Liver (tissue), 9 donors: ENCODE measurements around the gene KSR1. TPM values are rescaled to one million over a fixed set of nuclear protein-coding genes. Genes with fewer than 3 reads are reported as not detected.

Experiments
- DNase-seq: peaks from one replicate; pipeline ENCODE4 v3.0.0-alpha.2; 2017; ENCODE audit warnings: low spot score
- H3K27ac ChIP-seq, 2 donors: one replicate each; pipeline ENCODE4 v1.7.0; 2013; ENCODE audit warnings: inconsistent platforms in 2 of 2, low read length in 2 of 2, control low read depth in 1 of 2, low read depth in 1 of 2, mild to moderate bottlenecking in 1 of 2
- H3K27me3 ChIP-seq, 4 donors: one replicate each; pipeline versions ENCODE4 v1.6.1 to v1.7.0; 2013; ENCODE audit warnings: low read length in 3 of 4, inconsistent platforms in 1 of 4, mild to moderate bottlenecking in 1 of 4, moderate library complexity in 1 of 4; ENCODE audit not compliant: control insufficient read depth in 4 of 4, insufficient read depth in 4 of 4
- H3K36me3 ChIP-seq, 4 donors: one replicate each; pipeline versions ENCODE4 v1.6.1 to v1.7.0; 2013; ENCODE audit warnings: low read length in 3 of 4, mild to moderate bottlenecking in 3 of 4, low read depth in 1 of 4, moderate library complexity in 1 of 4; ENCODE audit not compliant: control insufficient read depth in 4 of 4, insufficient read depth in 3 of 4
- H3K4me1 ChIP-seq, 4 donors: one replicate each; pipeline versions ENCODE4 v1.6.1 to v1.7.0; 2013; ENCODE audit warnings: low read length in 3 of 4, mild to moderate bottlenecking in 3 of 4, moderate library complexity in 1 of 4; ENCODE audit not compliant: control insufficient read depth in 4 of 4, insufficient read depth in 4 of 4
- H3K4me3 ChIP-seq, 3 donors: one replicate each; pipeline versions ENCODE4 v1.6.1 to v1.7.0; 2013; ENCODE audit warnings: low read length in 3 of 3, control low read depth in 1 of 3, low read depth in 1 of 3, mild to moderate bottlenecking in 1 of 3
- H3K9ac ChIP-seq, 2 donors: one replicate each; pipeline ENCODE4 v1.7.0; 2013; ENCODE audit warnings: low read length in 2 of 2, mild to moderate bottlenecking in 2 of 2, moderate library complexity in 2 of 2, control low read depth in 1 of 2, low read depth in 1 of 2
- H3K9me3 ChIP-seq, 4 donors: one replicate each; pipeline versions ENCODE4 v1.6.1 to v1.7.0; 2013; ENCODE audit warnings: low read length in 3 of 4; ENCODE audit not compliant: control insufficient read depth in 4 of 4
- EGR1 ChIP-seq, 2 donors: IDR thresholded peaks; 2 replicates each; pipeline ENCODE4 v1.6.1; 2016 to 2018; ENCODE audit warnings: antibody characterized with exemption in 2 of 2, low read depth in 2 of 2
- FOXA1 ChIP-seq: IDR thresholded peaks from 2 replicates; pipeline ENCODE4 v1.6.1; 2016; ENCODE audit warnings: antibody characterized with exemption
- FOXA2 ChIP-seq: IDR thresholded peaks from 2 replicates; pipeline ENCODE4 v1.6.1; 2016; ENCODE audit warnings: antibody characterized with exemption
- GABPA ChIP-seq, 2 donors: IDR thresholded peaks in 1 of 2; conservative IDR thresholded peaks in 1 of 2; 2 replicates each; pipeline ENCODE4 v1.6.1; 2016; ENCODE audit warnings: antibody characterized with exemption in 2 of 2, mild to moderate bottlenecking in 1 of 2, moderate library complexity in 1 of 2
- HNF4A ChIP-seq, 2 donors: conservative IDR thresholded peaks; 2 replicates each; pipeline ENCODE4 v1.6.1; 2016; ENCODE audit warnings: antibody characterized with exemption in 2 of 2, mild to moderate bottlenecking in 2 of 2
- HNF4G ChIP-seq: IDR thresholded peaks from 2 replicates; pipeline ENCODE4 v1.6.1; 2016; ENCODE audit warnings: antibody characterized with exemption
- JUND ChIP-seq, 2 donors: IDR thresholded peaks; 2 replicates each; pipeline ENCODE4 v1.6.1; 2016; ENCODE audit warnings: antibody characterized with exemption in 2 of 2
- MAX ChIP-seq: IDR thresholded peaks from 2 replicates; pipeline ENCODE4 v1.6.1; 2016; ENCODE audit warnings: antibody characterized with exemption
- NR2F2 ChIP-seq: IDR thresholded peaks from 2 replicates; pipeline ENCODE4 v1.6.1; 2016; ENCODE audit warnings: antibody characterized with exemption
- RAD21 ChIP-seq, 2 donors: IDR thresholded peaks; 2 replicates each; pipeline ENCODE4 v1.6.1; 2016; ENCODE audit warnings: antibody characterized with exemption in 2 of 2, mild to moderate bottlenecking in 2 of 2
- RXRA ChIP-seq, 2 donors: IDR thresholded peaks; 2 replicates each; pipeline ENCODE4 v1.6.1; 2017 to 2018; ENCODE audit warnings: antibody characterized with exemption in 2 of 2, mild to moderate bottlenecking in 1 of 2
- SP1 ChIP-seq: IDR thresholded peaks from 2 replicates; pipeline ENCODE4 v1.6.1; 2018; ENCODE audit warnings: antibody characterized with exemption, mild to moderate bottlenecking
- TAF1 ChIP-seq: conservative IDR thresholded peaks from 2 replicates; pipeline ENCODE4 v1.6.1; 2016; ENCODE audit warnings: antibody characterized with exemption, mild to moderate bottlenecking
- YY1 ChIP-seq: IDR thresholded peaks from 2 replicates; pipeline ENCODE4 v1.6.1; 2016; ENCODE audit warnings: antibody characterized with exemption, mild to moderate bottlenecking
- ZBTB33 ChIP-seq: IDR thresholded peaks from 2 replicates; pipeline ENCODE4 v1.6.1; 2016; ENCODE audit warnings: antibody characterized with exemption
- WGBS: extraction: QIAGEN DNeasy Blood & Tissue Kit; methylation state at CpG from one replicate; pipeline ENCODE4 v1.1.7; 2013; 5-methylcytosine and 5-hydroxymethylcytosine counted together
- polyA plus RNA-seq, 2 donors: library from polyadenylated mRNA; stranded (reverse) in 1 of 2; unstranded in 1 of 2; fragments of 200-250 nt in 1 of 2; fragments of >200 nt in 1 of 2; fragmentation: Nextera tagmentation in 1 of 2; extraction: Ambion mirVana in 1 of 2; gene quantifications; one replicate each; pipeline versions ENCODE4 v1.2.1 to v1.2.3, GENCODE V29; 2013 to 2015
- total RNA-seq, 2 donors: library from RNA; depleted of rRNA; stranded (reverse); fragments of >200 nt; gene quantifications; one replicate each; pipeline ENCODE4 v1.2.3, GENCODE V29; 2014
- TF ChIP-seq, protein P1 (sequence below): IDR thresholded peaks from 2 replicates; pipeline ENCODE4 v1.6.1; 2016; ENCODE audit warnings: antibody characterized with exemption
- TF ChIP-seq, protein P2 (sequence below): IDR thresholded peaks from 2 replicates; pipeline ENCODE4 v1.6.1; 2016; ENCODE audit warnings: antibody characterized with exemption, mild to moderate bottlenecking
- TF ChIP-seq, protein P3 (sequence below): fragments of 150-350 bp; IDR thresholded peaks from 2 replicates; pipeline ENCODE4 v1.5.1; 2017; ENCODE audit warnings: improper control_type of control experiment, low read depth, low read length; ENCODE audit not compliant: missing input control
- donor health status: healthy.
- donor health status: healthy.
- donor health status: healthy.
- donor health status: healthy.
- donor health status: healthy.

KSR1 gene
- total and polyA plus RNA-seq, 4 donors, result 1.2 to 9.0 (median 4.1) TPM

DNA sequence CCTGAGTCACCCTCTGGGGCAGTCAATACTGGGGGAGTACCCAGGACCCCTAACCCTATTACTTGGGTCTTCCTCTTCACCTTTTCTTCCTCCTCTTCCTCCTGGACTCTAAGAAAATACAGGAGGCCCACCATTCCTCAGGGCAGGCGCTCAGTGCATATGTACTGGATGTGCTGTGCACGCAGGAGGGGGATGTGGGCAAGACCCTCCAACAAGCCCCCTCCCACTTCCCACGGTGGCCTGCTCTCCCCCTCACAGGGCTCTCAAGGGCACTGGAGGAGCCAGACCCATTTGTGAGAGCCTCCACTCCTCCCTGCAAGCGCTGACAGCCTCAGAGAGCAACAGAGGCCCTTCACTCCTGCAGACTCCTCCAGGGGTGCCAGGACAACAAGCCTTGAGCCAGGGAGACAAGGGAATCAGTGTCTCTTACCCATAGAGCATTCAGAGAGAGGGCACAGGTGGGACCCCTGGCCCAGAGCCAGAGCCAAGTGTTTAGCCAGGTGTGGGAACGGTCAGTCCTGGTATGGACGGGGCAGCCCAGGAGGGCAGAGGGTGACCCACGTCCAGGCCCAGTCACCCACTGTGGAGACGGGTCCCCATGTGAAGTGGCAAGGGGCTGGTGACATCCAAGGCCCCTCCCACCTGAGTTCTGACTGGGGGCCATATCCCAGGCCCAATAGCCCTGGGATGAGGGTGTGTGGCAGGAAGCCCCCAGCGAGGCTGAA, 27.3 kb upstream of the KSR1 start (continued):
- TF ChIP-seq, protein P1, sequence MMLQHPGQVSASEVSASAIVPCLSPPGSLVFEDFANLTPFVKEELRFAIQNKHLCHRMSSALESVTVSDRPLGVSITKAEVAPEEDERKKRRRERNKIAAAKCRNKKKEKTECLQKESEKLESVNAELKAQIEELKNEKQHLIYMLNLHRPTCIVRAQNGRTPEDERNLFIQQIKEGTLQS, result no peak
- TF ChIP-seq YY1, result no peak
- TF ChIP-seq RXRA (IDR thresholded peaks at IDR 0.05), result no peak
- TF ChIP-seq FOXA2, result no peak

DNA sequence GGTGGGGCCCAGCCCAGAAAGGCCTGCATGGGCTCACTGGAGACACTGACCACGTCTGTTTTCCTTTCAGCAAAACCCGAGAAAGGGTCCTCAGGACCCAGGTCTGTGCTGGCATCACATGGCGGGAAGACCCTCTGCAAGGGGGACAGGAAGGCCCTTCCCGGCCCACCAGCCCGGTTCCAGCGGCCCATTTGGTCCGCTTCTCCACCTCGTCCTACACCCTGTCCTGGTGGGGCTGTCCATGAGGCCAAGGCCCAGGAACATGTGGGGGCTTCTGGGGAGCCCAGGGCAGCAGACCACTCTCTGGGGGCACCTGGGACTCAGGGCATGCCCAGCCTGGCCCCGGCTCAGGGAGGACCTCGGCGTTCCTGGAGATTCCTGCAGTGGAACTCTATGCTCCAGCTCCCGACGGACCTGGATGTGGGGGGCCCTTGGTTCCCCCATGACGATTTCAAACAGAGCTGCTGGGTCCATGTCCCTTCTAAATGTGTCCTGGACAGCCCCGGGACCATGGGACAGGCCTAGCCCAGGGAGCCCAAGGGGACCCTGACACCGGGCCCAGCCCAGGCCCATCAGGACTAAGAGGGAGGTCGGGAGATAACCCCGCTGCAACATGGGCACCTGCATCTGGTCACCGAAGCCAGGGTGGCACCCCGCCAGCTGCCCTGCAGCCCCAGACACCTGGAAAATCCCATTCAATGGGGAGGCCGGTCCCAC, 26.4 kb upstream of the KSR1 start:
- Histone ChIP-seq H3K27me3 (no peaks in the 10 kb centered on the region), H3K9ac (no peak overlapping the region), H3K4me1 (no peaks in the 10 kb centered on the region), H3K4me3 (no peak overlapping the region), H3K27ac (no peak overlapping the region), H3K36me3 (no peaks in the 10 kb centered on the region), H3K9me3 (no peaks in the 10 kb centered on the region)
- DNase-seq, result no peak
- WGBS, result 84% methylated on average over 21 of the region's 21 CpGs
- TF ChIP-seq FOXA2 (no peak), NR2F2 (no peak), ZBTB33 (no peak), FOXA1 (no peak), SP1 (no peak), TAF1 (no peak), HNF4A (conservative IDR thresholded peaks at IDR 0.05) (no peak), HNF4G (no peak), GABPA (IDR thresholded peaks at IDR 0.05 in 1 of 2, conservative IDR thresholded peaks at IDR 0.05 in 1 of 2) (no peak), RAD21 (IDR thresholded peaks at IDR 0.05) (no peak), YY1 (no peak), MAX (no peak), JUND (IDR thresholded peaks at IDR 0.05) (no peak), RXRA (IDR thresholded peaks at IDR 0.05) (no peak), EGR1 (IDR thresholded peaks at IDR 0.05; ENCODE audit: low read depth in 2 of 2) (no peak)
- TF ChIP-seq, protein P1, result no peak
- TF ChIP-seq, protein P2, sequence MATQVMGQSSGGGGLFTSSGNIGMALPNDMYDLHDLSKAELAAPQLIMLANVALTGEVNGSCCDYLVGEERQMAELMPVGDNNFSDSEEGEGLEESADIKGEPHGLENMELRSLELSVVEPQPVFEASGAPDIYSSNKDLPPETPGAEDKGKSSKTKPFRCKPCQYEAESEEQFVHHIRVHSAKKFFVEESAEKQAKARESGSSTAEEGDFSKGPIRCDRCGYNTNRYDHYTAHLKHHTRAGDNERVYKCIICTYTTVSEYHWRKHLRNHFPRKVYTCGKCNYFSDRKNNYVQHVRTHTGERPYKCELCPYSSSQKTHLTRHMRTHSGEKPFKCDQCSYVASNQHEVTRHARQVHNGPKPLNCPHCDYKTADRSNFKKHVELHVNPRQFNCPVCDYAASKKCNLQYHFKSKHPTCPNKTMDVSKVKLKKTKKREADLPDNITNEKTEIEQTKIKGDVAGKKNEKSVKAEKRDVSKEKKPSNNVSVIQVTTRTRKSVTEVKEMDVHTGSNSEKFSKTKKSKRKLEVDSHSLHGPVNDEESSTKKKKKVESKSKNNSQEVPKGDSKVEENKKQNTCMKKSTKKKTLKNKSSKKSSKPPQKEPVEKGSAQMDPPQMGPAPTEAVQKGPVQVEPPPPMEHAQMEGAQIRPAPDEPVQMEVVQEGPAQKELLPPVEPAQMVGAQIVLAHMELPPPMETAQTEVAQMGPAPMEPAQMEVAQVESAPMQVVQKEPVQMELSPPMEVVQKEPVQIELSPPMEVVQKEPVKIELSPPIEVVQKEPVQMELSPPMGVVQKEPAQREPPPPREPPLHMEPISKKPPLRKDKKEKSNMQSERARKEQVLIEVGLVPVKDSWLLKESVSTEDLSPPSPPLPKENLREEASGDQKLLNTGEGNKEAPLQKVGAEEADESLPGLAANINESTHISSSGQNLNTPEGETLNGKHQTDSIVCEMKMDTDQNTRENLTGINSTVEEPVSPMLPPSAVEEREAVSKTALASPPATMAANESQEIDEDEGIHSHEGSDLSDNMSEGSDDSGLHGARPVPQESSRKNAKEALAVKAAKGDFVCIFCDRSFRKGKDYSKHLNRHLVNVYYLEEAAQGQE, result no peak
- TF ChIP-seq, protein P3, sequence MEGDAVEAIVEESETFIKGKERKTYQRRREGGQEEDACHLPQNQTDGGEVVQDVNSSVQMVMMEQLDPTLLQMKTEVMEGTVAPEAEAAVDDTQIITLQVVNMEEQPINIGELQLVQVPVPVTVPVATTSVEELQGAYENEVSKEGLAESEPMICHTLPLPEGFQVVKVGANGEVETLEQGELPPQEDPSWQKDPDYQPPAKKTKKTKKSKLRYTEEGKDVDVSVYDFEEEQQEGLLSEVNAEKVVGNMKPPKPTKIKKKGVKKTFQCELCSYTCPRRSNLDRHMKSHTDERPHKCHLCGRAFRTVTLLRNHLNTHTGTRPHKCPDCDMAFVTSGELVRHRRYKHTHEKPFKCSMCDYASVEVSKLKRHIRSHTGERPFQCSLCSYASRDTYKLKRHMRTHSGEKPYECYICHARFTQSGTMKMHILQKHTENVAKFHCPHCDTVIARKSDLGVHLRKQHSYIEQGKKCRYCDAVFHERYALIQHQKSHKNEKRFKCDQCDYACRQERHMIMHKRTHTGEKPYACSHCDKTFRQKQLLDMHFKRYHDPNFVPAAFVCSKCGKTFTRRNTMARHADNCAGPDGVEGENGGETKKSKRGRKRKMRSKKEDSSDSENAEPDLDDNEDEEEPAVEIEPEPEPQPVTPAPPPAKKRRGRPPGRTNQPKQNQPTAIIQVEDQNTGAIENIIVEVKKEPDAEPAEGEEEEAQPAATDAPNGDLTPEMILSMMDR, result no peak
